Measurements from ENCODE around the gene ATXN7L3B.

Gene ATXN7L3B

GRCh38 chr12:74552201-74552600, 14.6 kb downstream of the ATXN7L3B start:
- DNase-seq: no peak

GRCh38 chr12:74559728-74560127, 22.1 kb downstream of the ATXN7L3B start:
- no peak for DNase-seq

- DNase-seq: no peak
Observed at GRCh38 chr12:74563927-74564326, 26.3 kb downstream of the ATXN7L3B start.

- no peak for DNase-seq
Observed at GRCh38 chr12:74578486-74578885, 40.9 kb downstream of the ATXN7L3B start.

GRCh38 chr12:74579446-74579845, 41.8 kb downstream of the ATXN7L3B start:
- DNase-seq: no peak

- DNase-seq: no peak
Observed at GRCh38 chr12:74579981-74580380, 42.3 kb downstream of the ATXN7L3B start.

GRCh38 chr12:74581439-74581838, 43.8 kb downstream of the ATXN7L3B start:
- DNase-seq: no peak

- no peak for DNase-seq
Observed at GRCh38 chr12:74584483-74585062, 46.9 kb downstream of the ATXN7L3B start.

- DNase-seq: no peak
Observed at GRCh38 chr12:74586251-74586650, 48.6 kb downstream of the ATXN7L3B start.

Data from activated CD4-positive, CD25-positive, alpha-beta regulatory T cell (primary cell).